ENCODE measurements around the gene CHADL. TPM values are rescaled to one million over a fixed set of nuclear protein-coding genes. Genes with fewer than 3 reads are reported as not detected.

The CHADL gene, protein sequence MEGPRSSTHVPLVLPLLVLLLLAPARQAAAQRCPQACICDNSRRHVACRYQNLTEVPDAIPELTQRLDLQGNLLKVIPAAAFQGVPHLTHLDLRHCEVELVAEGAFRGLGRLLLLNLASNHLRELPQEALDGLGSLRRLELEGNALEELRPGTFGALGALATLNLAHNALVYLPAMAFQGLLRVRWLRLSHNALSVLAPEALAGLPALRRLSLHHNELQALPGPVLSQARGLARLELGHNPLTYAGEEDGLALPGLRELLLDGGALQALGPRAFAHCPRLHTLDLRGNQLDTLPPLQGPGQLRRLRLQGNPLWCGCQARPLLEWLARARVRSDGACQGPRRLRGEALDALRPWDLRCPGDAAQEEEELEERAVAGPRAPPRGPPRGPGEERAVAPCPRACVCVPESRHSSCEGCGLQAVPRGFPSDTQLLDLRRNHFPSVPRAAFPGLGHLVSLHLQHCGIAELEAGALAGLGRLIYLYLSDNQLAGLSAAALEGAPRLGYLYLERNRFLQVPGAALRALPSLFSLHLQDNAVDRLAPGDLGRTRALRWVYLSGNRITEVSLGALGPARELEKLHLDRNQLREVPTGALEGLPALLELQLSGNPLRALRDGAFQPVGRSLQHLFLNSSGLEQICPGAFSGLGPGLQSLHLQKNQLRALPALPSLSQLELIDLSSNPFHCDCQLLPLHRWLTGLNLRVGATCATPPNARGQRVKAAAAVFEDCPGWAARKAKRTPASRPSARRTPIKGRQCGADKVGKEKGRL
- total RNA-seq, result 1 to 10 TPM in 1 of 4 donors, under 1 TPM in 1, not detected in 2; 0.73 to 1.3 TPM

DNA sequence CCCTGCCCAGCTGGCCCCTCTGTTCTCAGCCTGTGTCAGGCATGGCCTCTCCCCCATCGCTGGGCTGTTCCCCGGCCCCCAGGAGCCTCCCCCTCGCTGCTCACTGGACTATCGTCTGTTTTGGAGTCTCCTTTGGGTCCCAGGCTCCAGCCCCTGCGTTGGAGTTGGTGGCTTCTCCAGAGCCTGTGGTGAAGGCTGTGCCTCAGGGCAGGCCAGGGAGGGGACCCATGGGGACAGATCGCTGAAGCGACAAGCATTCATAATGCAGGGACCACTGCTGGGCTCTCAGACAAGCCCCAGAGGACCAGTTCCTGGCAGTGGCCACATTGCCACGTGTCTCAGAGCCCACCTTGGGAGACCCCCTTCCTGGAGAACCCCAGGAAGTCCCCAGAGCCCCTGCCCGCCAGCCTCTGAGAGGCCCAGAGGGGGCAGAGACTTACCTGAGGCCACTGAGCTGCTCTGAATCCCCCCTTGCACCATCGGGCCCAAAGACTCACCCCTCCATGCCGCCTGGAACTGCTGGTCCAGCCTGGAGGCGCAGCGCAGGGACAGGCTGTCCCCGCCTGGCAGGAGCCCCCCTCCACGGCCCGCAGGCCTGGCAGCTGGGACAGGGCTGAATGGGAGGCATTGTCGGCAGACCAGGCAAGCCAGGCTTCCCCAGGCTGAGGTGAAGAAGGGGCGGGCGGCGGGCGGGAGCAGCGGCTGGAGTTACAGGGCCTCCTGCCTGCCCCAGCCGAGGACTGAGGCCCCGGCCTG, at the start of gene CHADL:
Gene CHADL (minus strand): TSS at position 555 of the 756 bp plus-strand sequence. CDS start 50 bp downstream, at position 505.
- H3K4me3 ChIP-seq, result no peak within 1 kb of the TSS
- no peak within 1 kb of the TSS for H3K27ac ChIP-seq
- no peak for ATAC-seq
- peaks cover 0 to 6% of the 10 kb centered on the region in 2 donors for H3K4me1 ChIP-seq
- H3K27me3 ChIP-seq, result no peaks in the 10 kb centered on the region
- in situ Hi-C loops (cut with MboI; ENCODE audit: low sequenced_read_pairs in 4 of 4) (no loop called here), intact Hi-C loops (cut with DNase I; ENCODE audit: low total_unique reads) (no loop called here)
- no peaks in the 10 kb centered on the region for H3K9me3 ChIP-seq
- DNase-seq, result no peak
- no peak for TF ChIP-seq POLR2A (IDR thresholded peaks at IDR 0.05)
- TF ChIP-seq, protein P1, sequence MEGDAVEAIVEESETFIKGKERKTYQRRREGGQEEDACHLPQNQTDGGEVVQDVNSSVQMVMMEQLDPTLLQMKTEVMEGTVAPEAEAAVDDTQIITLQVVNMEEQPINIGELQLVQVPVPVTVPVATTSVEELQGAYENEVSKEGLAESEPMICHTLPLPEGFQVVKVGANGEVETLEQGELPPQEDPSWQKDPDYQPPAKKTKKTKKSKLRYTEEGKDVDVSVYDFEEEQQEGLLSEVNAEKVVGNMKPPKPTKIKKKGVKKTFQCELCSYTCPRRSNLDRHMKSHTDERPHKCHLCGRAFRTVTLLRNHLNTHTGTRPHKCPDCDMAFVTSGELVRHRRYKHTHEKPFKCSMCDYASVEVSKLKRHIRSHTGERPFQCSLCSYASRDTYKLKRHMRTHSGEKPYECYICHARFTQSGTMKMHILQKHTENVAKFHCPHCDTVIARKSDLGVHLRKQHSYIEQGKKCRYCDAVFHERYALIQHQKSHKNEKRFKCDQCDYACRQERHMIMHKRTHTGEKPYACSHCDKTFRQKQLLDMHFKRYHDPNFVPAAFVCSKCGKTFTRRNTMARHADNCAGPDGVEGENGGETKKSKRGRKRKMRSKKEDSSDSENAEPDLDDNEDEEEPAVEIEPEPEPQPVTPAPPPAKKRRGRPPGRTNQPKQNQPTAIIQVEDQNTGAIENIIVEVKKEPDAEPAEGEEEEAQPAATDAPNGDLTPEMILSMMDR (IDR thresholded peaks at IDR 0.05 in 4 of 5, conservative IDR thresholded peaks at IDR 0.05 in 1 of 5), result no peak
- H3K36me3 ChIP-seq, result no peaks in the 10 kb centered on the region

DNA sequence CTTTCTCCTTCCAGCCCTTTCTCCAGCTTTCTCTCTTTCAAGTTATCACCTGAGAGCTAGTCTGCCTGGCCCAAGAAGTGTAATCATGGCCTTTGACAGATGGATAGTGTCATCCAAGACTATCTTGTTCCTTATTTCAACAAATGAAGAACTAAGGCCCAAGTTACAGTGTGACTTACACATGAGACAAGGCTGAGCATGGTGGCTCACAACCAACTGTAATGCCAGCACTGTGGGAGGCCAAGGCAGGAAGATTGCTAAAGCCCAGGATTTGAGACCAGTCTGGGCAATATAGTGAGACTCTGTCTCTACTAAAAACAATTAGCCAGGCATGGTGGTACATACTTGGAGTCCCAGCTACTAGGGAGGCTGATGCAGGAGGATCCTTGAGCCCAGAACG, 48.9 kb upstream of the CHADL start:
- no peak for ATAC-seq
- peaks cover 11 to 14% of the 10 kb centered on the region in 2 donors for H3K4me1 ChIP-seq
- intact Hi-C loops (cut with DNase I; ENCODE audit: low total_unique reads), result loop anchor here (5.0 to 10.0 kb wide), 2 partner anchors 38 to 795 kb away; no protein-coding TSS in a partner anchor
- DNase-seq, result no peak
- no peak overlapping the region for H3K27ac ChIP-seq
- H3K36me3 ChIP-seq, result peaks cover 0 to 2% of the 10 kb centered on the region in 2 donors
- no peaks in the 10 kb centered on the region for H3K27me3 ChIP-seq
- no peak overlapping the region for H3K4me3 ChIP-seq
- in situ Hi-C loops (cut with MboI; ENCODE audit: low sequenced_read_pairs in 4 of 4), result loop anchor here in 1 of 4 donors (25.0 kb wide), 1 partner anchor 248 kb away; the partner anchor contains the start of gene POLR3H
- no peak for TF ChIP-seq POLR2A (IDR thresholded peaks at IDR 0.05)
- TF ChIP-seq, protein P1 (IDR thresholded peaks at IDR 0.05 in 4 of 5, conservative IDR thresholded peaks at IDR 0.05 in 1 of 5), result no peak
- H3K9me3 ChIP-seq, result no peaks in the 10 kb centered on the region

DNA sequence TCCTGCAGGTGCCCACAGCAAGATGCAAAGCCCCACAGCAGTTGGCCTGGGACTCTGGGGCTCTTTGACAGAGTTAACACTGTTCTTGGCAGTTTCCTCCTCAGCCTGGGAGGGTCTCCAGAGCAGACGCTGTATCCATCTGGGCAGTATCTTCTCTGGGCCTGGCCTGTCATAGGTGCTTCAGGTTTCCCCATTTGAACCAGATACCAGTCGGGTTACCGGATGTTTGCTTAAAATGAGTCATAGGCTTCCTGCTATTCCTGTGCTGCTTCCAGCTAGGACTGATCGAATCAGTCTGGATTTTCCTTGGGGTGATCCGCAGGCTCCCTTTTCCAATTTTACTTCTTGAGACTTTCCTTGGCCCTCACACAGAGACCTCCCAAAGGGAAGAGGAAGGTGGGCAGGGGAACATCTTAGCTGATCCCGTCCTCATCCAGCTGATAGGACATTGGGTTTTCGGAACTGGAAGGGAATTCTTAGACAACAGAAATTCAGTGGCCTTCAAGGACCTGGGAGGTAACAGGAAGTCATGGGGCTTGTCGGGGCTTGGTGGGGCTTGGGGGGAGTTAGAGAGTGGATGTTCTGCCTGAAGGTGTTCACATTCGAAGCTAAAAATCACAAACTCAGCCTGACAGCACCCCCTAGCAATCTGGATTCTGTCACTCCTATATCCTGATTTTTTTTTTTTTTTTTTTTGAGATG, 47.7 kb upstream of the CHADL start:
- H3K4me3 ChIP-seq, result no peak overlapping the region
- ATAC-seq (no peak), DNase-seq (no peak)
- H3K4me1 ChIP-seq, result peaks cover 14% of the 10 kb centered on the region in 2 donors
- H3K27ac ChIP-seq, result peak overlapping the region; percentile 29 to 71 (median 56)
- in situ Hi-C loops (cut with MboI; ENCODE audit: low sequenced_read_pairs in 4 of 4) (loop anchor here in 1 of 4 donors (25.0 kb wide), 1 partner anchor 249 kb away; the partner anchor contains the start of gene POLR3H), intact Hi-C loops (cut with DNase I; ENCODE audit: low total_unique reads) (loop anchor here (5.0 to 10.0 kb wide), 2 partner anchors 39 to 796 kb away; no protein-coding TSS in a partner anchor)
- no peak for TF ChIP-seq POLR2A (IDR thresholded peaks at IDR 0.05)
- TF ChIP-seq, protein P1 (IDR thresholded peaks at IDR 0.05 in 4 of 5, conservative IDR thresholded peaks at IDR 0.05 in 1 of 5), result no peak
- no peaks in the 10 kb centered on the region for H3K9me3 ChIP-seq
- H3K36me3 ChIP-seq, result peaks cover 0 to 15% of the 10 kb centered on the region in 2 donors
- no peaks in the 10 kb centered on the region for H3K27me3 ChIP-seq
